Tibial nerve (tissue), 4 donors: Measurements from ENCODE around the gene XPO1. TPM values are rescaled to one million over a fixed set of nuclear protein-coding genes. Genes with fewer than 3 reads are reported as not detected.
"Not testable (repeated sequence)": the region's sequence is repeated elsewhere in the genome, so short reads cannot be mapped to it uniquely, and the experiment has no call there.

Source experiments
- DNase-seq, 2 donors: peaks; one replicate each; pipeline ENCODE4 v3.0.0-alpha.2; 2019; ENCODE audit warnings: low spot score in 2 of 2
- H3K27ac ChIP-seq, 4 donors: fragments of 200-600 bp; sonication (generic) in 3 of 4; one replicate each; pipeline ENCODE4 v1.5.1; 2017 to 2019; ENCODE audit warnings: mild to moderate bottlenecking in 1 of 4
- H3K27me3 ChIP-seq, 2 donors: fragments of 200-600 bp; sonication (generic) in 1 of 2; one replicate each; pipeline versions ENCODE4 v1.5.1 to v1.6.0; 2017 to 2019
- H3K36me3 ChIP-seq, 3 donors: fragments of 200-600 bp; sonication (generic); one replicate each; pipeline ENCODE4 v1.5.1; 2018 to 2019
- H3K4me1 ChIP-seq, 4 donors: fragments of 200-600 bp; sonication (generic) in 3 of 4; one replicate each; pipeline ENCODE4 v1.5.1; 2017 to 2019
- H3K4me3 ChIP-seq, 4 donors: fragments of 200-600 bp; sonication (generic) in 3 of 4; one replicate each; pipeline ENCODE4 v1.5.1; 2017 to 2019; ENCODE audit warnings: mild to moderate bottlenecking in 1 of 4, moderate library complexity in 1 of 4
- H3K9me3 ChIP-seq, 4 donors: fragments of 200-600 bp; sonication (generic) in 3 of 4; one replicate each; pipeline ENCODE4 v1.5.1; 2017 to 2019
- CTCF ChIP-seq, 5 experiments: fragments of 200-600 bp in 3 of 5; fragments of 450-650 bp in 2 of 5; sonication (generic) in 3 of 5; IDR thresholded peaks; one replicate each; pipeline ENCODE4 v1.5.1; 2016 to 2019; ENCODE audit warnings: antibody characterized with exemption in 5 of 5, mild to moderate bottlenecking in 3 of 5, moderate library complexity in 2 of 5
- EP300 ChIP-seq, 2 donors: sonication (generic); formaldehyde crosslinking; IDR thresholded peaks; one replicate each; pipeline ENCODE4 v1.6.1; 2017; ENCODE audit warnings: antibody characterized with exemption in 2 of 2, mild to moderate bottlenecking in 1 of 2
- POLR2A ChIP-seq, 2 donors: fragments of 450-650 bp; IDR thresholded peaks; one replicate each; pipeline ENCODE4 v1.6.1; 2017; ENCODE audit warnings: antibody characterized with exemption in 2 of 2, mild to moderate bottlenecking in 2 of 2, moderate library complexity in 2 of 2
- WGBS, 2 donors: methylation state at CpG; one replicate each; pipeline ENCODE4 v1.1.5; 2018; 5-methylcytosine and 5-hydroxymethylcytosine counted together
- total RNA-seq, 4 donors: library from RNA; depleted of rRNA; stranded (reverse); fragments of >200 nt; gene quantifications; one replicate each; pipeline ENCODE4 v1.1.0, GENCODE V29; 2016

XPO1 gene
- total RNA-seq, 4 donors from 2014 or later, result 100 to 151 (median 112) TPM

- Histone ChIP-seq H3K27ac (no peak overlapping the region), H3K4me1 (peaks cover 0 to 47% (median 0%) of the 10 kb centered on the region in 4 donors), H3K9me3 (no peaks in the 10 kb centered on the region), H3K27me3 (no peaks in the 10 kb centered on the region), H3K36me3 (peaks cover 0 to 4% (median 0%) of the 10 kb centered on the region in 3 donors), H3K4me3 (no peak overlapping the region)
- TF ChIP-seq EP300 (IDR thresholded peaks at IDR 0.05), result no peak
- TF ChIP-seq POLR2A (IDR thresholded peaks at IDR 0.05), result no peak
- no peak for TF ChIP-seq CTCF (IDR thresholded peaks at IDR 0.05)
- no peak for DNase-seq
- 72 to 73% methylated on average over 5 of the region's 5 CpGs for WGBS, 2 donors
Observed at GRCh38 chr2:61456070-61456745, 81.9 kb downstream of the XPO1 start.

- WGBS, 2 donors, result 97 to 99% methylated on average over 8 of the region's 8 CpGs
- not testable (repeated sequence) for H3K27ac ChIP-seq, H3K36me3 ChIP-seq, DNase-seq, H3K4me3 ChIP-seq, H3K9me3 ChIP-seq, H3K27me3 ChIP-seq
- peaks cover 0 to 40% (median 0%) of the 10 kb centered on the region in 4 donors for H3K4me1 ChIP-seq
Observed at GRCh38 chr2:61454972-61455371, 83.2 kb downstream of the XPO1 start.

- 96% methylated on average over 5 of the region's 5 CpGs for WGBS, 2 donors
- TF ChIP-seq CTCF (IDR thresholded peaks at IDR 0.05), result no peak
- no peak for TF ChIP-seq POLR2A (IDR thresholded peaks at IDR 0.05)
- TF ChIP-seq EP300 (IDR thresholded peaks at IDR 0.05), result no peak
- no peaks in the 10 kb centered on the region for H3K27me3 ChIP-seq
- DNase-seq, result no peak
- peaks cover 0 to 7% (median 0%) of the 10 kb centered on the region in 4 donors for H3K9me3 ChIP-seq
- no peak overlapping the region for H3K27ac ChIP-seq
- peaks cover 0 to 5% (median 0%) of the 10 kb centered on the region in 3 donors for H3K36me3 ChIP-seq
- H3K4me1 ChIP-seq, result peaks cover 0 to 34% (median 0%) of the 10 kb centered on the region in 4 donors
- no peak overlapping the region for H3K4me3 ChIP-seq
Observed at GRCh38 chr2:61454383-61454782, 83.8 kb downstream of the XPO1 start.

GRCh38 chr2:61452392-61452791, 85.8 kb downstream of the XPO1 start:
- H3K27ac ChIP-seq, result no peak overlapping the region
- H3K27me3 ChIP-seq, result no peaks in the 10 kb centered on the region
- peaks cover 0 to 15% (median 0%) of the 10 kb centered on the region in 4 donors for H3K9me3 ChIP-seq
- WGBS, 2 donors, result 84 to 98% methylated on average over 7 to 8 of the region's 8 CpGs
- TF ChIP-seq CTCF (IDR thresholded peaks at IDR 0.05), result no peak
- TF ChIP-seq POLR2A (IDR thresholded peaks at IDR 0.05), result no peak
- TF ChIP-seq EP300 (IDR thresholded peaks at IDR 0.05), result no peak
- no peak for DNase-seq
- peaks cover 0 to 24% (median 0%) of the 10 kb centered on the region in 4 donors for H3K4me1 ChIP-seq
- peaks cover 0 to 12% (median 0%) of the 10 kb centered on the region in 3 donors for H3K36me3 ChIP-seq
- H3K4me3 ChIP-seq, result no peak overlapping the region

- Histone ChIP-seq H3K9me3 (peaks cover 0 to 15% (median 0%) of the 10 kb centered on the region in 4 donors), H3K4me3 (no peak overlapping the region), H3K27ac (no peak overlapping the region), H3K36me3 (peaks cover 0 to 12% (median 0%) of the 10 kb centered on the region in 3 donors), H3K27me3 (no peaks in the 10 kb centered on the region), H3K4me1 (peaks cover 0 to 12% (median 0%) of the 10 kb centered on the region in 4 donors)
- 94 to 96% methylated on average over 9 of the region's 9 CpGs for WGBS, 2 donors
- no peak for DNase-seq
- no peak for TF ChIP-seq CTCF (IDR thresholded peaks at IDR 0.05)
- no peak for TF ChIP-seq POLR2A (IDR thresholded peaks at IDR 0.05)
- TF ChIP-seq EP300 (IDR thresholded peaks at IDR 0.05), result no peak
Observed at GRCh38 chr2:61451178-61451577, 87.0 kb downstream of the XPO1 start.
